ENCODE data around the gene PTPA. TPM values are rescaled to one million over a fixed set of nuclear protein-coding genes. Genes with fewer than 3 reads are reported as not detected.
A peak's percentile ranks its signal among the peaks of the same experiment; 100 is the strongest.

Gene PTPA
- total RNA-seq, 3 donors from 2014 or later: 34.2 to 83.4 (median 71.1) TPM

DNA sequence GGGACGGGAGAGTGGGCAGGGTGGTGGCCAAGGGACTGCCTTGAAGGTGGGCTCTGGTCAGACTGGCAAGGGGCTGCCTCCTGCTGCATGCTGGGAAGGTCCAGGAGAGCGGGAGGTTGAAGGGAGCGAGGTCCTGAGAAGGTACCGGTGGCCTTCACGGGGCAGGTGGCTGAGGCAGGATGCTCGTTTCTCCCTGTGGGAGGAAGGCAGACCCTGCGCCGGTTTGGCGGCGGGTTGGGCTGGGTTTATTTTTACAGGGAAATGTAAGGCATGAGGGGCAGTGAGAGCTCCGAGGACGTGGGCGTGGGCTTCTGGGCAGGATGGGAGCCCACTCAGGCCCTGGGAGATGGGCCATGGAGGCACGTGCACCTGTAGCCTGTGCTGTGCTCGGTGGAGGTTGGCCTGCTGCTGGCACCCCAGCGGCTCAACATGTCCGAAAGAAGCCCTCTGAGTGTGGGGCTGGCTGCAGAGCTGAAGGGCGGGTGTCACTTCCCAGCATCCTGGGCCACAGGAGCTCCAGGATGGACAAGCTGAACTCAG, 39.5 kb downstream of the PTPA start:
- intact Hi-C loops (cut with DNase I; ENCODE audit: low total_unique reads): no loop called here
- no peaks in the 10 kb centered on the region for H3K36me3 ChIP-seq
- no peaks in the 10 kb centered on the region for H3K9me3 ChIP-seq
- peaks cover 9 to 11% of the 10 kb centered on the region in 2 donors for H3K4me1 ChIP-seq
- H3K4me3 ChIP-seq: no peak overlapping the region
- H3K27ac ChIP-seq: no peak overlapping the region
- no peak for DNase-seq (ENCODE audit: low spot score in 2 of 2)
- H3K27me3 ChIP-seq: no peaks in the 10 kb centered on the region
- TF ChIP-seq POLR2AphosphoS5 (IDR thresholded peaks at IDR 0.05): no peak
- no peak for TF ChIP-seq POLR2A (IDR thresholded peaks at IDR 0.05)
- TF ChIP-seq, protein P1, sequence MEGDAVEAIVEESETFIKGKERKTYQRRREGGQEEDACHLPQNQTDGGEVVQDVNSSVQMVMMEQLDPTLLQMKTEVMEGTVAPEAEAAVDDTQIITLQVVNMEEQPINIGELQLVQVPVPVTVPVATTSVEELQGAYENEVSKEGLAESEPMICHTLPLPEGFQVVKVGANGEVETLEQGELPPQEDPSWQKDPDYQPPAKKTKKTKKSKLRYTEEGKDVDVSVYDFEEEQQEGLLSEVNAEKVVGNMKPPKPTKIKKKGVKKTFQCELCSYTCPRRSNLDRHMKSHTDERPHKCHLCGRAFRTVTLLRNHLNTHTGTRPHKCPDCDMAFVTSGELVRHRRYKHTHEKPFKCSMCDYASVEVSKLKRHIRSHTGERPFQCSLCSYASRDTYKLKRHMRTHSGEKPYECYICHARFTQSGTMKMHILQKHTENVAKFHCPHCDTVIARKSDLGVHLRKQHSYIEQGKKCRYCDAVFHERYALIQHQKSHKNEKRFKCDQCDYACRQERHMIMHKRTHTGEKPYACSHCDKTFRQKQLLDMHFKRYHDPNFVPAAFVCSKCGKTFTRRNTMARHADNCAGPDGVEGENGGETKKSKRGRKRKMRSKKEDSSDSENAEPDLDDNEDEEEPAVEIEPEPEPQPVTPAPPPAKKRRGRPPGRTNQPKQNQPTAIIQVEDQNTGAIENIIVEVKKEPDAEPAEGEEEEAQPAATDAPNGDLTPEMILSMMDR (IDR thresholded peaks at IDR 0.05): no peak

DNA sequence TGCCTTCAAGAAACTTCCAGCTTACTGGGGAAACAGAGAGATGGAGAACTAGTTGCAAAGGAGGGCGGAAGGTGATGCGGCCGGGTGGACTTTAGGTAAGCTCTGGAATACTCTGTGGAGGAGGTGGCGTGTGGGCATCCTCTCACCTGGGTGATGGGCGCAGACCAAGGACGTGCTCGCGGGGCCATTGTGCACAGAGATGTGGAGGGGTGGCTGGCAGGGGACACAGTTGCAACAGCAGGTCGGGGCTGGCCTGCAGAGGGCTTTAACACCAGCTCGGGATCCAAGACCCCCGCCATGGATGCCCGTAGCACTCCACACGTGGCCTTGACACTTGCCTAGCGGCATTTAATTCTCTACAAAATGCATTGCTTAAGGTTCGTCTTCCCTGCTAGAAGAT, 40.3 kb downstream of the PTPA start:
- no peaks in the 10 kb centered on the region for H3K9me3 ChIP-seq
- no peak for DNase-seq (ENCODE audit: low spot score in 2 of 2)
- peaks cover 4 to 9% of the 10 kb centered on the region in 2 donors for H3K4me1 ChIP-seq
- H3K36me3 ChIP-seq: no peaks in the 10 kb centered on the region
- intact Hi-C loops (cut with DNase I; ENCODE audit: low total_unique reads): no loop called here
- H3K27me3 ChIP-seq: no peaks in the 10 kb centered on the region
- H3K4me3 ChIP-seq: no peak overlapping the region
- peak overlapping the region in 1 of 2 donors; percentile 2 for H3K27ac ChIP-seq
- TF ChIP-seq, protein P1 (IDR thresholded peaks at IDR 0.05): no peak
- TF ChIP-seq POLR2A (IDR thresholded peaks at IDR 0.05): no peak
- TF ChIP-seq POLR2AphosphoS5 (IDR thresholded peaks at IDR 0.05): no peak

DNA sequence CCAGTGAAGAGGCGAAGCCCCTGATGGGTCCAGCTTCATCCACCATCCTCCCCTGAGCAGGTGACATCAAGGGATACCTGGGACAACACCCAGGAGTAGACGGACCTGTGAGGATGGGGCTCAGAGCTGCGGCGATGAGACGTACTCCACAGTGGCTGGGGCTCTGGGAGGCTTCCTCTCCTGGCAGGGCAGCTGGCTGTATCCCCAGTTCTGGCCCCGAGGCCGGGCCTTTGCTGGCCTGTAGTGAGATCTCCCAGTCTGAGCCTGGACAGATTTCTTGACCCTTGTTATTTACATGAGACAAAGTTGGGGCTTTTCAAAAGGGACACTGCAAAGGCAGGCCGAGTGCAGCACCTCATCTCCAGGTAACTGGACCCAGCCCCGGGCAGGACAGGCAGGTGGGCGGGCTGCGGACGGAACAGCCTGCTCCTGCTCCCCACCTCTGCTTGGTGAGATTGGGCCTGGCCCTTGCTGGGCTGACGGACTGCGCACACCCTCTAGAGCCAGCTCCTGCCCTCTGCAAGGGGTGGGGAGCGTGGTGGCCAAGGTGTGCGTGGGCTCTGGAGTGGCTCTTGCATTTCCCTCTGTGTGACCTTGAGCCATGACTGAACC, 43.8 kb downstream of the PTPA start:
- H3K27ac ChIP-seq: no peak overlapping the region
- H3K27me3 ChIP-seq: no peaks in the 10 kb centered on the region

DNA sequence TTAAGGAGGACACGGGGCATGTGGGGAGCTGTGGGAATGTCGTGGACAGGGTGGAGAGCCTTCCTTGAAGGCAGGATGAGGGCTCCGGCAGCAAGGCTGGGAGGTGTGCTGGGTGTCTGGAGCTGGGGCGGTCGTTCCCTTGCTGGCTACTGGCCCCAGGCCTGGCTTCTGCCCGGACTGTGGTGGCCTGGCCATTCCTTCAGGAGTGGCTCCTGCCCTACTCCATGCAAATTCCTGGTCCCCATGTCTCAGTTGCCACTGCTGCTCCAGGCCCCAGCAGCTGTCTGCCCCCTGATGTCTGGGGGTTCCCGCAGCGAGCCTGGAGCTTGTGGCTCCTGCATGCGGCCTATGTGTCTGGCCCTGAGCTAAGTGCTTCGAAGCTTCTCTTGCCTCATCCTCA, 44.9 kb downstream of the PTPA start:
- no peaks in the 10 kb centered on the region for H3K27me3 ChIP-seq
- TF ChIP-seq POLR2A (IDR thresholded peaks at IDR 0.05) (no peak), POLR2AphosphoS5 (IDR thresholded peaks at IDR 0.05) (no peak)
- TF ChIP-seq, protein P1 (IDR thresholded peaks at IDR 0.05): no peak
- H3K4me1 ChIP-seq: no peaks in the 10 kb centered on the region
- H3K4me3 ChIP-seq: no peak overlapping the region
- intact Hi-C loops (cut with DNase I; ENCODE audit: low total_unique reads): no loop called here
- no peak for DNase-seq (ENCODE audit: low spot score in 2 of 2)
- no peaks in the 10 kb centered on the region for H3K36me3 ChIP-seq
- no peaks in the 10 kb centered on the region for H3K9me3 ChIP-seq
- H3K27ac ChIP-seq: no peak overlapping the region

More for the DNA sequence above, 43.8 kb downstream of the PTPA start:
- TF ChIP-seq POLR2AphosphoS5 (IDR thresholded peaks at IDR 0.05) (no peak), POLR2A (IDR thresholded peaks at IDR 0.05) (no peak)
- TF ChIP-seq, protein P1 (IDR thresholded peaks at IDR 0.05): no peak
- DNase-seq (ENCODE audit: low spot score in 2 of 2): no peak
- H3K9me3 ChIP-seq: no peaks in the 10 kb centered on the region
- no peaks in the 10 kb centered on the region for H3K36me3 ChIP-seq
- no peaks in the 10 kb centered on the region for H3K4me1 ChIP-seq
- intact Hi-C loops (cut with DNase I; ENCODE audit: low total_unique reads): no loop called here
- no peak overlapping the region for H3K4me3 ChIP-seq

DNA sequence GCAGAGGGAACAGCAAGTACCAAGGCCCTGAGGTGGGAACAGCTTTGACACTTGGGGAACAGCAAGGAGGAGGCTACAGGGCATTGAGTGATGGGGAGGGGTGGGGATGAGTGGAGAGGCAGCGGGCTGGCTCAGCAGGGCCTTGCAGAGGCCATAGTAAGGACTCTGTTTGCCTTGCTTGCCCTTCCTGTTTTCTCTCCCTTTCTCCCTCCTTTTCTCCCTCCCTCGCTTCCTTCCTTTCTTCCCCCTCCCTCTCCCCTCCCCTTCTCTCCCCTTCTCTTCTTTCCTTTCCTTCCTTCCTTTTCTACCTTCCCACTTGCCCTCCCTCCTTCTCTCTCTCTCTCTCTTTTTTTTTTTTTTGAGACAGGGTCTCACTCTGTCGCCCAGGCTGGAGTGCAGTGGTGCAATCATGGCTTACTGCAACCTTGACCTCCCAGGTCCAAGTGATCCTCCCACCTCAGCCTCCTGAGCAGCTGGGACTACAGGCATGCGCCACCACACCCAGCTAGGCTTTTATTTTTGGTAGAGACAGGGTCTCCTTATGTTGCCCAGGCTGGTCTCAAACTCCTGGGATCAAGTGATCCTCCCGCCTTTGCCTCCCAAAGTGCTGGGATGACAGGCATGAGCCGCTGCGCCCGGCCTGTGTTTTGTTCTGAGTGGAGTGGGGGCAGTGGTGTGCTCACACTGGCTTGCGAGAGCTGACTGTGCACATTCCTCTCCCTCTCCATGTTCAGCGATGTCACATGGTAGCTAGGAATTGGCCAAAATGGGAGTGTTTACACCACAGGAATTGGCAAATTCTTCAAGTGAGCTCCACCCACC, 49.7 kb downstream of the PTPA start:
- intact Hi-C loops (cut with DNase I; ENCODE audit: low total_unique reads): no loop called here
- TF ChIP-seq POLR2AphosphoS5 (IDR thresholded peaks at IDR 0.05) (no peak), POLR2A (IDR thresholded peaks at IDR 0.05) (no peak)
- TF ChIP-seq, protein P1 (IDR thresholded peaks at IDR 0.05): no peak
- Histone ChIP-seq H3K27ac (peak overlapping the region in 1 of 2 donors; percentile 32), H3K27me3 (no peaks in the 10 kb centered on the region), H3K4me3 (no peak overlapping the region), H3K9me3 (no peaks in the 10 kb centered on the region), H3K4me1 (peaks cover 3 to 8% of the 10 kb centered on the region in 2 donors), H3K36me3 (no peaks in the 10 kb centered on the region)
- DNase-seq (ENCODE audit: low spot score in 2 of 2): no peak

Data from breast epithelium (tissue), 4 donors.